Endothelial cell of umbilical vein (primary cell): Measurements from ENCODE around the gene TSC22D3. TPM values are rescaled to one million over a fixed set of nuclear protein-coding genes. Genes with fewer than 3 reads are reported as not detected.

Experiments
- BruUV-seq: library from RNA; stranded (reverse); fragments of 400-500 nt; replicated peaks from 2 replicates; lab custom pipeline; 2021; lab: Mats Ljungman, UMichigan
- CTCF ChIA-PET: fragments of 300-600, 350-600 bp; sonication (Branson Sonifier 250); formaldehyde crosslinking; loops from one replicate; lab custom pipeline; 2021; ENCODE audit warnings: antibody characterized with exemption, inconsistent platforms; lab: Charles Lee
- POLR2A ChIA-PET: fragments of 300-600, 350-600 bp; sonication (Branson Sonifier 250); formaldehyde crosslinking; loops from one replicate; lab custom pipeline; 2021; ENCODE audit warnings: antibody characterized with exemption, inconsistent platforms; lab: Charles Lee
- DNase-seq: peaks from one replicate; pipeline ENCODE4 v3.0.0-alpha.2; 2011; ENCODE audit warnings: low read depth, low spot score
- FAIRE-seq: peaks from 2 replicates; lab custom pipeline; 2011; peaks lifted over from hg19 to GRCh38; lab: Jason Lieb, UNC
- H2AFZ ChIP-seq: 2 replicates; pipeline ENCODE4 v1.6.0; 2012; ENCODE audit warnings: low read depth, low read length, control low read depth, inconsistent platforms
- H3K27ac ChIP-seq: 2 replicates; pipeline ENCODE4 v1.5.1; 2011; ENCODE audit warnings: low read depth, mild to moderate bottlenecking, control low read depth, low read length, moderate library complexity; ENCODE audit not compliant: insufficient read depth
- H3K27me3 ChIP-seq, 2 experiments: 2 replicates each; pipeline versions ENCODE4 v1.6.0 to v1.6.1; 2011; ENCODE audit warnings: low read length in 2 of 2, mixed read lengths in 1 of 2; ENCODE audit not compliant: control insufficient read depth in 2 of 2, insufficient read depth in 2 of 2
- H3K36me3 ChIP-seq, 2 experiments: 2 replicates in 1 of 2; 3 replicates in 1 of 2; pipeline ENCODE4 v1.5.1; 2011; ENCODE audit warnings: low read length in 2 of 2, mild to moderate bottlenecking in 1 of 2, moderate library complexity in 1 of 2; ENCODE audit not compliant: control insufficient read depth in 2 of 2, insufficient read depth in 2 of 2; ENCODE audit errors: extremely low read depth in 1 of 2
- H3K4me1 ChIP-seq: 3 replicates; pipeline ENCODE4 v1.5.1; 2011; ENCODE audit warnings: mild to moderate bottlenecking, low read length; ENCODE audit not compliant: control insufficient read depth, insufficient read depth; ENCODE audit errors: extremely low read depth
- H3K4me2 ChIP-seq: 2 replicates; pipeline ENCODE4 v1.6.1; 2011; ENCODE audit warnings: low read length, control low read depth, mixed read lengths; ENCODE audit not compliant: insufficient read depth
- H3K4me3 ChIP-seq, 3 experiments: fragments of 200-600 bp in 1 of 3; sonication (generic), shearing (Covaris generic) in 1 of 3; replicated peaks in 1 of 3; 2 replicates each; pipeline ENCODE4 v1.5.1; 2011 to 2016; ENCODE audit warnings: control low read depth in 3 of 3, low read length in 3 of 3, mild to moderate bottlenecking in 2 of 3, inconsistent platforms in 1 of 3, low read depth in 1 of 3, moderate library complexity in 1 of 3; ENCODE audit not compliant: insufficient read depth in 1 of 3
- H3K79me2 ChIP-seq: 2 replicates; pipeline ENCODE4 v1.6.0; 2012; ENCODE audit warnings: low read length, inconsistent platforms; ENCODE audit not compliant: control insufficient read depth, insufficient read depth
- H3K9ac ChIP-seq: replicated peaks from 2 replicates; pipeline ENCODE3; 2011; ENCODE audit warnings: low read length, control low read depth; ENCODE audit not compliant: insufficient read depth; ENCODE audit errors: extremely low read depth
- H3K9me1 ChIP-seq: replicated peaks from 3 replicates; pipeline ENCODE4 v1.6.0; 2011; ENCODE audit warnings: mild to moderate bottlenecking, low read length; ENCODE audit not compliant: control insufficient read depth, insufficient read depth; ENCODE audit errors: extremely low read depth
- H3K9me3 ChIP-seq: replicated peaks from 2 replicates; pipeline ENCODE4 v1.5.1; 2012; ENCODE audit warnings: low read length, inconsistent platforms; ENCODE audit not compliant: control insufficient read depth, insufficient read depth
- H4K20me1 ChIP-seq: replicated peaks from 2 replicates; pipeline ENCODE3; 2011; ENCODE audit warnings: mild to moderate bottlenecking, low read length; ENCODE audit not compliant: control insufficient read depth, insufficient read depth; ENCODE audit errors: extremely low read depth
- CTCF ChIP-seq, 2 donors: IDR thresholded peaks; 1 replicate in 1 of 2; 2 replicates in 1 of 2; pipeline ENCODE4 v1.5.1; 2011; ENCODE audit warnings: low read length in 2 of 2, mild to moderate bottlenecking in 2 of 2, moderate library complexity in 2 of 2, control low read depth in 1 of 2, inconsistent platforms in 1 of 2, low read depth in 1 of 2; ENCODE audit not compliant: insufficient read depth in 1 of 2; ENCODE audit errors: extremely low read depth in 1 of 2
- EZH2 ChIP-seq: IDR thresholded peaks from 2 replicates; pipeline ENCODE4 v1.6.1; 2012; ENCODE audit warnings: borderline replicate concordance, low read depth, mild to moderate bottlenecking, moderate library complexity, low read length, inconsistent platforms; ENCODE audit not compliant: severe bottlenecking
- FOS ChIP-seq: IDR thresholded peaks from 2 replicates; pipeline ENCODE4 v1.6.1; 2011; ENCODE audit warnings: mild to moderate bottlenecking, low read length, moderate library complexity, borderline replicate concordance; ENCODE audit not compliant: insufficient read depth
- GATA2 ChIP-seq: IDR thresholded peaks from 2 replicates; pipeline ENCODE4 v1.7.0; 2011; ENCODE audit warnings: low read depth, mild to moderate bottlenecking, moderate library complexity, mixed read lengths, low read length; ENCODE audit not compliant: insufficient read length, insufficient read depth
- JUN ChIP-seq: IDR thresholded peaks from 2 replicates; pipeline ENCODE4 v1.6.1; 2011; ENCODE audit warnings: borderline replicate concordance, low read depth; ENCODE audit not compliant: insufficient read length, insufficient read depth
- MAX ChIP-seq: IDR thresholded peaks from 2 replicates; pipeline ENCODE4 v1.6.1; 2011; ENCODE audit not compliant: insufficient read depth, insufficient read length
- MYC ChIP-seq: IDR thresholded peaks from one replicate; pipeline ENCODE4 v1.6.1; 2011; ENCODE audit warnings: mild to moderate bottlenecking, low read depth, low read length
- POLR2A ChIP-seq: IDR thresholded peaks from 2 replicates; pipeline ENCODE4 v1.6.1; 2012; ENCODE audit warnings: low read depth, mild to moderate bottlenecking, control low read depth, low read length
- POLR2AphosphoS5 ChIP-seq: IDR thresholded peaks from 2 replicates; pipeline ENCODE4 v1.6.1; 2012; ENCODE audit warnings: low read depth, mild to moderate bottlenecking, control low read depth, low read length, moderate library complexity; ENCODE audit not compliant: insufficient read depth
- dilution Hi-C: fragments of 300-500 bp; cut with MboI; formaldehyde crosslinking; loops from one replicate; pipeline ENCODE4 v1.15.0; 2019; ENCODE audit warnings: low sequenced_read_pairs; ENCODE audit not compliant: extremely low pct_ligation_motif_present
- intact Hi-C: fragments of 100-400 bp; cut with micrococcal nuclease; formaldehyde crosslinking; loops from one replicate; pipeline ENCODE4 v1.10.0; 2022
- polyA plus RNA-seq, 4 experiments: library from polyadenylated mRNA; depleted of rRNA in 3 of 4; stranded (reverse) in 3 of 4; unstranded in 1 of 4; fragments of >200 nt; gene quantifications; 2 replicates each; pipeline versions ENCODE4 v1.2.1 to v1.2.3, GENCODE V29; 2011 to 2012; ENCODE audit warnings: missing spikeins in 1 of 4
- total RNA-seq: library from RNA; stranded (reverse); gene quantifications from 2 replicates; pipeline ENCODE4 v1.2.3, GENCODE V29; 2021

The TSC22D3 gene
- total and polyA plus RNA-seq, 2 donors (not counting 3 experiments of a cell fraction or from before 2014, with no cell fraction given), result 21.1 to 37.4 TPM

- DNase-seq, result peak; percentile 83
- Histone ChIP-seq H2AFZ (no peak overlapping the region), H3K9ac (no peak overlapping the region), H3K4me2 (no peak overlapping the region), H3K27ac (peak overlapping the region; percentile 14), H3K9me1 (no peaks in the 10 kb centered on the region), H3K9me3 (no peaks in the 10 kb centered on the region), H4K20me1 (no peaks in the 10 kb centered on the region), H3K79me2 (no peaks in the 10 kb centered on the region), H3K27me3 (no peaks in the 10 kb centered on the region), H3K4me1 (peaks cover 41% of the 10 kb centered on the region), H3K4me3 (no peak overlapping the region), H3K36me3 (no peaks in the 10 kb centered on the region)
- peak; percentile 99 for FAIRE-seq
- intact Hi-C loops, result loop anchor here (1.0 kb wide), 3 partner anchors 8 to 43 kb away; no protein-coding TSS in a partner anchor
- BruUV-seq, result no TSS peak
- ChIA-PET CTCF (interaction anchor here (0.6 to 4.2 kb wide), 6 partner anchors 12 to 92 kb away, joined by 3 to 34 read pairs (median 5); partner anchors contain the start of genes NCBP2L and TSC22D3), POLR2A (interaction anchor here (0.6 kb wide), 1 partner anchor 492 kb away, joined by 3 read pairs; no protein-coding TSS in a partner anchor)
- dilution Hi-C loops, result no loop called here
- TF ChIP-seq JUN (no peak), FOS (no peak), POLR2A (no peak), GATA2 (no peak), MAX (peak; percentile 5)
These were observed 90.6 kb downstream of the TSC22D3 start for GRCh38 chrX:107684956-107685385.

- H3K27ac ChIP-seq, result no peak overlapping the region
- ChIA-PET CTCF (interaction anchor here (1.4 to 4.2 kb wide), 4 partner anchors 11 to 93 kb away, joined by 4 to 34 read pairs (median 8); partner anchors contain the start of gene NCBP2L), POLR2A (no interaction called here)
- FAIRE-seq (no peak), DNase-seq (no peak)
- BruUV-seq, result no TSS peak
- intact Hi-C loops, result loop anchor here (1.0 kb wide), 1 partner anchor 42 kb away; no protein-coding TSS in a partner anchor
- H3K79me2 ChIP-seq, result no peaks in the 10 kb centered on the region
- H3K9ac ChIP-seq, result no peak overlapping the region
- no peaks in the 10 kb centered on the region for H3K9me1 ChIP-seq
- H3K4me2 ChIP-seq, result no peak overlapping the region
- no peaks in the 10 kb centered on the region for H3K27me3 ChIP-seq
- H4K20me1 ChIP-seq, result no peaks in the 10 kb centered on the region
- no peak overlapping the region for H3K4me3 ChIP-seq
- H2AFZ ChIP-seq, result no peak overlapping the region
- no peaks in the 10 kb centered on the region for H3K9me3 ChIP-seq
- H3K36me3 ChIP-seq, result no peaks in the 10 kb centered on the region
- TF ChIP-seq CTCF (IDR thresholded peaks at IDR 0.05; ENCODE audit: extremely low read depth in 1 of 2, insufficient read depth in 1 of 2, low read depth in 1 of 2, low read length in 2 of 2) (no peak), MAX (no peak), POLR2AphosphoS5 (no peak), GATA2 (no peak), JUN (no peak), EZH2 (no peak), FOS (no peak), POLR2A (no peak), MYC (no peak)
- peaks cover 41% of the 10 kb centered on the region for H3K4me1 ChIP-seq
- dilution Hi-C loops, result no loop called here
These were observed 91.7 kb downstream of the TSC22D3 start for GRCh38 chrX:107683931-107684330.
